HG02798 (cell line): Measurements from ENCODE around the gene RIMS4.
"Not testable (repeated sequence)": the region's sequence is repeated elsewhere in the genome, so short reads cannot be mapped to it uniquely, and the experiment has no call there.

Experiments
- ATAC-seq: cut with Tn5 transposase; IDR thresholded peaks from one replicate; pipeline ENCODE4 v1.9.1; 2021; ENCODE audit warnings: mild to moderate bottlenecking; ENCODE audit not compliant: unreplicated experiment, poor library complexity

The RIMS4 gene

DNA sequence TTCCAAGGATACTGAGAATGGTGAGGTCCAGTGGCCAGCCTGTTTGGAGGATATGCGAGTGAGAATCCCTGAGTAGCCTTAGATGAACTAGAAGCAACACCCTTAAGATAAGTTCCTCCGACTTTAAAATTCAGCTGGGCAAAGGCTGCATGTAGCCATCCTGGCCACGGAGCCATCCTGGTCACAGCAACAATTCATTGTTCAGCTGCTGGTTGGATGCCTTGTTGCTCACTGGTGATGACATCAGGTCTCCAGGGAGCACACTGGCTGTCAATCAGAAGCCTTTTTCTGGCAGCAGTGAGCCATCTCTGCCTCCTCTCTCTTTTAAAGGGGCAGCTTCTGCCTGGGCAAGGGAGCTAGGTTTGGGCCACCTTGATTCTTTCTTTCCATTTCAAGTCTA is 22.4 kb upstream of the RIMS4 start:
- no peak for ATAC-seq

DNA sequence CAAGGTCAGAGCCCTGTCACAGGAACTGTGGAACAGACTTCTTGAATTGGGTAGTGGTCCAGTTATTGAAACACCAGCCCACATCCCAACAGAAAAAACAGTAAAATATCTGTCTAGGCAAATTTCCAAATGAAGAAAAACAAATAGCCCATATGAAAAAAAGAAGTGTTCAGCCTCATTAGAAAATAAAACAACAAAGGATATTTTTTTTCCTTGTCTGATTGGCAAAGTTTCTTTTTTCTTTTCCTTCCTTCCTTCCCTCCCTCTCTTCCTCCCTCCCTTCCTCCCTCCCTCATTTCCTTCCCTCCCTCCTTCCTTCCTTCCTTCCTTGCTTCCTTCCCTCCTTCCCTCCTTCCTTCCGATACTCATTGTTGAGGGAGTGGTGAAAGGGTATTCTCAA is 20.6 kb upstream of the RIMS4 start:
- ATAC-seq, result no peak

DNA sequence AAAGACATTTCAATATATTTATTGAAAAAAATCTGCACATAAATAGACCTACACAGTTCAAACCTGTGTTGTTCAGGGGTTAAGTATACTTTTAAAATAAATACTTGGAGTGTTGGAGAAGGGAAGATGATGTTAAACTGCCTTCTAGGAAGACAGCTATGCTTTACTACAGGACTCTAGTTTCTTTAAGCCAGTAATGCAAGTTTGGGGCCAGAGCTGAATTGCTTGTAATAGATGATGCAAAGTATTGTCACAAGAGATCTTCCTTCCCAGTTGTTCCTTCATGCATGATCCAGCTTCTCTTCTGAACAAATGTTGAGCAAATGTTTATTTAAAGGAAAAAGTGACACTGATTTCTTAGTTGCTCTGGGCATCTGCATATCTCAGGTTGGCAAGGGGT is 20.2 kb upstream of the RIMS4 start:
- ATAC-seq, result no peak

DNA sequence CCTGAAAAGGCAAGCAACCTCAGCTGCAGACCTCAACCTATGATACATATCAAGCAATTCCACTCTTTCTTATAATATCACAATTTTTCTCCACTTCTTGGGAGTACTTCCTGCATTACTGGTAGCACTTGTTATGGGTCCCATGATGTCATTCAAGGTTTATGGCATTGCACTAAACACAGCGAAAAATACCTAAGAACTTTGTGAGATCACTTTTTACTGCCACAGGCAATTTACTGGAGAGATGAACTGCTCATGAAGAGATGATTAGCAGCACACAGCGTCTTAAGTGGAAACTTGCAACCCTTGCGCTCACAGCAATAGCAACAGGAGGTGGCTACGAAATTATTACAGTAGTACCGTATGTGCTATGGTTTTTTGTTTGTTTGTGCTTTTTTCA is 19.3 kb upstream of the RIMS4 start:
- no peak for ATAC-seq

DNA sequence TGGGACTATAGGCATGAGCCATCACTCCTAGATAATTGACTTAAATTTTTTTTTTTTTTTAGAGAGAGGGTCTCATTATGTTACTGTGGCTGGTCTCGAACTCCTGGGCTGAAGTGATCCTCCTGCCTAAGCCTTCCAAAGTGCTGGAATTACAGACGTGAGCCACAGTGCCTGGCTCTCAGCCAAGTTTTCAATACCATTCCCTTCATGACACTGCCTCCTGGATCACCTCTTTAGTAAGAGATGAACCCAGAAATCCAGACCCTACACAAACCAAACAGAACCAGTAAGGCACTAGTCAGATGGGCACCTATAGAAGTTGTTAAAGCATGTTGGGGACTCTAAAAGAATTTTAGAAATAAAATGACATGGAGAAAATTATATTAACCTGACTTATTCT is 18.3 kb upstream of the RIMS4 start:
- ATAC-seq, result no peak

DNA sequence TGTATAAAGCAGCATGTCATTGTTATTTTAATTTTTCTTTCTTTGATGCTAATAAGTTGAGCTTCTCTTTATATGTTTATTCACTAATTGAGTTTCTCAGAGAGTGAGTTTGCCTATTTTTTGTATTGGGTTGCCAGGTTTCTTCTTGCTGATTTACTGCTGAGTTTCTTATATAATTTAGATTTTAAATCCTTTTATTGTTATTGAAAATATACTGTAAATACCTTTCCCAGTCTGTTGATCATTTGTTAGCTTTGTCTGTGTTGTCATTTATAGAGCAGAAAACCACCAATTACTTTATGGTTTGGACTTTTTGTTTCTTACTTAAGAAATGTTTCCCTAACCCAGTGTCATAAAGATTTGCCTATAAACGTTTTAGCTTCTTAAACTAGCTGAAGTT is 17.1 kb upstream of the RIMS4 start:
- no peak for ATAC-seq

DNA sequence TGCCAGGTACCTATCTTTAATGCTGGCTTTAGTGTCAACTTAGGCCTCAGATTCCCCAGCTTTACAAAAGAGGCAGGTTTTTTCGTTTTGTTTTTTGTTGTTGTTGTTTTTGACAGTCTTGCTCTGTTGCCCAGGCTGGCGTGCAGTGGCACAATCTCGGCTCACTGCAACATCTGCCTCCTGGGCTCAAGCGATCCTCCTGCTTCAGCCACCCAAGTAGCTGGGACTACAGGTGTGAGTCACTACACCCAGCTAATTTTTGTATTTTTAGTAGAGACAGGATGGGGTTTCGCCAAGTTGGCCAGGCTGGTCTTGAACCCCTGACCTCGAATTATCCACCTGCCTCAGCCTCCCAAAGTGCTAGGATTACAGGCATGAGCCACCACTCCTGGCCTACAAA is 11.2 kb upstream of the RIMS4 start:
- not testable (repeated sequence) for ATAC-seq

DNA sequence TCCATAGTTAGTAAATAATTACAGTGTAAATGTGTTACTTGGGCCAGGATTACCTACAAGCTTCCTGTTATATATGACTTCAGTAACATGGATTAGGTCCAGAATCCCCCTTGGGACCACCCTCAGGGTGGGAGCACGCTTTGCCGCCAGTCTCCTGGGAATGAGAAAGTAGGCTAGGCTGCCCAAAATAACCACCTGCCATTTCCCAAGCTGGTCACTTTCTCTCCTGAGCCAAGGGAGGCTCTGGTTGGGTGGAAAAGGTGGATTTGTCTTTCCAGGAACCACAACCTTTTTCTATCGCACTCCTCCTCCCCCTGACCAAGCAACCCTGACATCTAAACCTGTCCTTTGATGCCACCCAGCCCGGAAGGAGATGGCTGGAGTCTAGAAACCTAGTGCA is 9.6 kb upstream of the RIMS4 start:
- no peak for ATAC-seq

DNA sequence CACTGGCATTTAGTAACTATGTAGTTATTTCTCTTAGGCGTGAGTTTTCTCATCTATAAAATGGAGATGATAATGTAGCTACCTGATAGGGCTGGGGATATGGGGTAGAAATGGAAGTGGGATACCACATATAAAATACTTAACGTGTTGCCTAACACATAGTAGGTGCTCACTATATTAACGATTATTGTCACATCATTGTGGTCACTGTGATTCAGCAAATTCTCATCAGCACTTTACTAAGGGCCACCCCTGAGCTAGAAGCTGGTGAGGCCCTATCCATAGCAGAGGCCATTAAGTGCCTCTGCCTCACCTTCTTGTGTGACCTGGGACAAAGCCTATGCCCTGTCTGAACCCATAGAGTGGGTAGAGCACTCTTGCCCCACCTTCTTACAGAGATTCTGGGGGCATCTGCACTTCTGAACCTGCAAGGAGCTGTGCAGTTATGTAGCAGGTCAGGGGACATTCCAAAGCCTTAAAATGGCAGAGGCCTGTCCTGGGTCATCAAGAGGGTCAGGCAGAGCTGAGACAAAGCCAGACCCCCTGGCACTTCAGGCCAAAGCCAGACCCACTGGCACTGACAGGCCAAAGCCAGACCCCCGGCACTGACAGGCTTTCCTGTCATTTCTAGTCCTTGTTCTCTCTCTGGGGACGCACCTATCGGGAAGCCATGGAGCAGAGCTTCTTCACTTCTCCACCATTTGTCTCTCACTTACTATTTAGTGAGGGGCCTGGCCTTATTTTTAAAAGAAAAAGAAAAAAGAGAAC is 7.0 kb upstream of the RIMS4 start:
- no peak for ATAC-seq

DNA sequence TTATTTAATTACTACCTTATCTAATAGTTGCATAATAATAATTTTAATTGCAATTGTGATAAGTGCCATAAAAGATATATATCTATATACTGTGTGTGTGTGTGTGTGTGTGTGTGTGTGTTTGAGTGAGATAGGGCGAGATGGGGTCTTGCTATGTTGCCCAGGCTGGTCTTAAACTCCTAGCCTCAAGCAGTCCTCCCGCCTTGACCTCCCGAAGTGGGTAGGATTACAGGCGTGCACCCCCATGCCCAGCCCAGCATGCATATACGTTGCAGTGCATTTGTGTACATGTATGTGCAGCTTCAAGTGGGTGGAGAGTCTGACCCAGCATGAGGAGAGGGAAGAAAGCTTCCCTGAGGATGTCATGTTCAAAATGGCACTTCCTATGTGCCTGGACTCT is 4.6 kb upstream of the RIMS4 start:
- no peak for ATAC-seq

DNA sequence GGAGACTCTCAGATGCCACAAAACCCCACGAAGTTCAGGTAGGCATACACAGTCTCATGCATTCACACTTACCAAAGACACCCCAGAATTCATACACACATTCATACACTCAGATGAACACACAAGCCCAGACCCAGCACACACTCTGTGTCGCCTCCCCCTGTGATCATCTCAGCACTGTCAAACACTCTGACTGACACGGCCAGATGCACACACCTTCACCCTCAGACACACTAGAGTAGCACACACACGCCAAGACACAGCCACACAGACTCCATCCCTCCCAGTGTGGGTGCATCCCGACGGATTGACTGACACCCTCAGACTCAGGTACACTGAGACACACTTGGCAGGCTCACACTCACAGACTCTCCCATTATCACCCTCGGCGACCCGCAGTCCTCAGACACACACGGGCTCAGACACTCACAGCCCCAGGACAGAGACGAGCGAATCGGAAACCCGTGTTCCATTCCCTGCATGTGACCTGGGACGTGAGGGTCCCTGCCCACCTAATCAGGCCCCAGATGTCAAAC is 872 bp upstream of the RIMS4 start:
- no peak for ATAC-seq

DNA sequence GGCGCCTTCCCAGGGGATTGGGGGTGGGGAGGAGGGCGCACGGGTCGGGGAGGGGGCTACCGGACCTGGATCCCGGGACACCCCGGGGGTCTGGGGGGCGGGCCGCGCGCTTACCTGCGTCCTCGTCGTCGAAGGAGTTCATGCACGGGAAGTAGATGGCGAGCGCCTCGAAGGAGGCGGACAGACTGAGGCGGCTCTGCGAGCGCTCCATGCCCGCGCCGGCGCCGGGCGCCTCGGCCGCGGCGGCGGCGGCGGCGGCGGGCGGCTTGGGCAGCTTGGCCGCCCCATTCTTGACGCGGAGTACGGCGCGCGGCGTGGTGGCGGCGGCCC is 320 bp downstream of the RIMS4 start:
- no peak for ATAC-seq

DNA sequence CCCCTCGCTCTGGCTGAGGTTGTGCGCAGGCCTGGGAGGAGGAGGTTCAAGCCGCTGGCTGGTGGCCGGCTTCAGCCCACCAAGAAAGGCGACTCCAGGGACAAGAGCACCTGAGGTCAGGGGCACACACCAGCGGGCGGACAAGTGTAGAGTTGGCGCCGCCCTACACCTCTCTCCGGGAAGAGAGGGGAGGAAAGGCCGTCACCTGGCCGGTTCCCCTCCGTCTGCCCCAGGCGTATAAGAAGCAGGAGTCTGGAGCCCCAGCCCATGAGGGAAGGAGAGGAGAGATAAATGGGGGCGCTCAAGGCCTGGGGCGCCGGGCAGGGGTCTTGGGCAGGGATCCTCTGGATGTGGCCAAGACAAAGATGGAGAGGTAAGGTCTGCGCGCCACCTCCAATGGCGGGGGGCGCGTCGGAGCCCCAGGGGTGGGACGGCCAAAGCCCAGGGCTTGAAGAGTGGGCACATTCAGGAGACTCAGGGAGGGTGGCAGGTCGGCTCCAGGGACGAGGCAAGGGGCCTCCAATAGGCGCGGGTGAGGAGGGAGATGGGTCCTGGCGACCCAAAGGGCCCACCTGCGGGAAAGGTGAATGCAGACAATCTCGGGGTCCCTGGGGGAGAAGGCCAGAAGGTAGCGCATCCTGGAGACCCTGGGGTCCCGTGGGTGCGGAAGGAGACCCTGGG is 826 bp downstream of the RIMS4 start:
- ATAC-seq, result no peak

DNA sequence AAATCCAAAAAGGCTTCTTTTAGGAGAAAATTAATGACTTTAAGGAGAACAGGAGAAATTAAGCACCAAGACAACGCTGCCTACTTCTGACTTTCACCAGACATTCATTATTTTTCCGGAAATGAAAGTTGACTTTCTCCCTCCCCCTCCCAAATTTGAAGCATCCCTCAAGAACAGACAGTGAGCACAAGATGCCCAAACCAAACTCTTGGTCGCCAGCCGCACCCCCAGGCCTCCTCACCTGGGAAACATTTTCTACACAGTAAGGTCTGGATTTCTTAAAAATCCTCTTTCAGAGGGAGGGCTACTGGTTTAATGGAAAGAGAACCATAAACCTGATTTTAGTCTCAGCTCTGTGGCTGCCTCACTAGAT is 2.7 kb downstream of the RIMS4 start:
- ATAC-seq, result no peak

DNA sequence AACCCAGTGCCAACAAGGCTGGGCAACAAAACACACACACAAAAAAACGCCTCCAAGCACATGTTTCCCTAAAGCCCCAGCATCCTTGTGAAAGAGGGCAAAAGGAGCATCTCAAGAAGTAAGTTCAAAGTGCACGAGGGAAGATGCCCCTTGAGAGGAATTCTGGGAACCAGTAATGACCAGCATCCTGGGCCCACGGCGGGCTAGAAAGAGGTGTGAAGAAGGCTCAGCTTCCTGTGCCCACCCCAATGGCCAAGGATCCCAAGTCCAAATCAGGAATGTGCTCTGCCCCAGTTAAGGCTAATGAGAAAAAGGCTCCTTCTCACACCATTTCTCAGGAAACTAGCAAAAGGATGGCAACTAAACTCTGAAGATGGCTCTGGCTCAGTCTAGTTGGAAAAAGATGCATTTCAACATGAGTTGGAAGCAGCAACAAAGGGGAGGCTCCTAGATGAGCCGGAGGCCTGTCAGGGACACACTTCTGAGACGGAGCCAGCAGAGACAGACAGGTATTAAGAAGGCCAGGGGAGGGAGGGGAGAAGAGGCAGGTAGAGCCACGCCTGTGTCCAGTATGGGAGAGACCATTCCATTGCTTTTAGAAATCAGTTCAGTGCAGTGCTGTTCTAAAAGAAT is 3.2 kb downstream of the RIMS4 start:
- no peak for ATAC-seq

DNA sequence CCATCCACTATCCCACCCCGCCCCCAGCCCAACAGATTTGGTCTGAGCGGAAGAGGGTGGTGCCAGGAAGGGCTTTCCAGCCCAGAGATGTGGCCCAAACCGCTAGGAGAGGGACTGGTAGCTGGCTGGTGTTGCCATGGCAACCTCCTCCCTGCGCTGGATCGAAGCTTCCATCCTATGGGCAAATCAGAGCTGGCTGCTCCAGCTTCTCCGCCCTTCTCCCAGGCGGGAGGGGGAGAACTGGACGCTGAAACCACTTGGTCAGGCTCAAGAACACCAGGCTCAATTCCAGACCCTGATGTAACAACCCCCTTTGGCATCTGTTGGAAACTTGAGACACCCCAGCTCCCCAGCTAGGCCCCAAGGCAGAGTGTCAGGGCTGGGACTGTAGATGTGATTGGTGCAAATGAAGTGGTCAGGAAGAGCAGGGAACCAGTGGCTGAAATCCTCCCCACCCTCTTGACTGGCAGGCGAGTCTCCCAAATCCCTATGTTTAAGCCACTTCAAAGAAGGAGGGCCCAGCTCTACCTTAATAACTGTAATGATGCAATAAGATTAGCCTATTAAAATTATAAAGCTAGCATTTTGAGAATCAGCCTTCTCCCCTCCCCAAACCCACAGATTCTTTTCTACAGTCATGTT is 4.2 kb downstream of the RIMS4 start:
- no peak for ATAC-seq

DNA sequence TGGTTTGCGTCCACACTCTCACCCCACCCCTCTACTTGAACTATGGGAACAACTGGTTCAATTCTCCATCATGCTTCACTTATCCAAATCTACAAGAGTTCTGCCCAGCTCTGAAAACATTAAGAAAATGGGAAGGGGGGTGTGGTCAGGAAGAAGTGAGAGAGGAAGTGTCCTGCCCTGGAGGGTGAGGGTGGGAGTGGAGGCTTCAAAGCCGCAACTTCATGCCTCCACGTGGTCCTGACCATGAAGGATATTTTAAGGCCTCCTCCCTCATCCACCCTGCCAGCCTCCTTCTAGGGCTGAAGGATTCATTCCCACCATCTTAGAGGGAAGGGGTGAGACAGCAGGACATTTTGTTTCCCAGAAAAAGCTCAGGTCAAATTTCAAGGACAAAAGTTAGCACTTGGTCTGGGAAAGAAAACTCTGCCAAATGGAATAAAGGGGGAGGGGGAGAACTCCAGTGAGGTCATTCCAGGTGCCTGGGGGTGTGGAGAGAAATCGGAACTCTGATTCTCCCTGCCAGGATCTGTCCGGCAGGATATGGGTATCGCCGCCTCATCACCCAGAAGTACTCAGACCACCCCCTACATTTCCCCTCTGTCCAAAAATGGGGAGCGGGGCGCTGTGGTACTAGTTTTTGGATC is 4.9 kb downstream of the RIMS4 start:
- no peak for ATAC-seq

DNA sequence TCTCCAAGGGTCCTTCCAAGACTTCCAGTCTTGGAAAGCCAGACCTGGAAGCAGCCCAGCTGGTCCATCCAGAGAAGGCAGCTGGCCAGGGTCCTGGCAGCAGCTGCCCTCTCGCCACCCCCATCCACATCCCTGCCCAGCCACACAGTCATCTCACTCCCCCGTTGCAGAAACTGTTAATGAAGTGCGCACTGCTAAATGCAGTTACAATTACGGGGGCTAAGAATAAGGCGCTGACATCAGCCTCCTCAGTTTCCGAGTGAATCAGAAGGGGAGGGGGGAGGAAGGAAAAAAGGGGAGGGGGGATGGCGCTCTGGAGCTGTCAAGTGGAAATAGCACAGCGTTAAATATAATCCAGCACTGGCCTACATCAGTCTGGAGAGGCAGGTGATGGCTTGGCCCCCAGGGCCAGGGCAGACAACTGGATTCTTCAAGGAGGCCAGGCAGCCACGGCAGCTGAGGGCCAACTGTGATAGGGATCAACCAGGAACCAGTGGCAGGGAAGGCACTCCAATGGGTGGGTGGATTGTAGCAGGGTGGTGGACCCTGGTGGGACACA is 6.9 kb downstream of the RIMS4 start:
- ATAC-seq, result no peak

DNA sequence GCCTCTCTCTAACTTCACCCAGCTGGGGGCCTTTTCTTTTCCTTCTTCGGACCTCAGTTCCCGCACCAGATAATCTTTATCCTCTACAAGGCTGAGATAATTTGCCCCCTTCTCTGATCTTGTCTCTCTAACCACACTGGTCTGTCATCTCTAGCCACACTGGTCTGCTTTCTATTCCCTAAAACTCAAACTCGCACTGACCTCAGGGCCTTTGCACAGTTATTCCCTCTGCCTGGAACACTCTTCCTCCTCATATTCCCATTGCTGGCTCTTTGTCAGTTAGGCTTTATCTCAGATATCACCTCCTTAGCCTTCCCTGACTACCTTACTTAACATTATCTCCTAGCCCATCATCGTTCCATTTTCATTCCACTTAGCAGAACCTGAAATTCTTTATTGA is 7.6 kb downstream of the RIMS4 start:
- ATAC-seq, result no peak

DNA sequence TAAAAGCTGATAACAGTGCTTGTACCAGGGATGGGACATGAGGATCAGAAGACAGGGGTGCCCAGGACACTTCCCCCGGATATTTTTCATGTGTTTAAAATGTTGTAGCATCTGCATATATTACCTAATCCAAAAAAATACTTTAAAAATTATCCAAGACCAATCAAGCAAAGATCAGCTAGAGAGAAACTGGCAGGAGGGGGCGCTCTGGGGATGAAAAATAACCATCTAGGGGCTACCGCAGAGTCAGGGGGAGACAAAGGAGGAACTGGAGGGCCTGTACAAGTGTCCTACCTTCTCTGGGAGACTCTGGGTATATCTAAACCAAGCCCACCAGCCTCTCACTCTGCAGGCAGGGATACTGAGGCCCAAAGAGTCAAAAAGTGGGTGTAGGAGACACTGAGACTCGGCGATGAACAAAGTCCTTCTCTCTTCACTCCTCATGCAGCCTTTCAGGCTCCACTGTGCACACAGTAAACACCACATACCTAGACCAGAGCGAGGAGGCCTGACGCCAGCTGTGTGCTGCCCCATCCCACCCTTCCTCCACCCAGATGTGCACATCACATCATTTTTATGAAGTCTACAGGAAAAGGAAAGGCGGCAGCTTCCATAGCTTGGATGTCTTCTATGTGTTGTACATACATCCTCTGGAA is 9.8 kb downstream of the RIMS4 start:
- no peak for ATAC-seq
